Activated CD4-positive, alpha-beta T cell treated with anti-CD3 and anti-CD28 coated beads, Interleukin-2, amount 50 U/mL, for 1 hour (primary cell): ENCODE results near the gene A2ML1.
"Not testable (repeated sequence)": the region's sequence is repeated elsewhere in the genome, so short reads cannot be mapped to it uniquely, and the experiment has no call there.

ENCODE experiments used
- DNase-seq: peaks from one replicate; pipeline ENCODE4 v3.0.0-alpha.2; 2020

A2ML1 gene

GRCh38 chr12:8818526-8818925, 3.9 kb upstream of the A2ML1 start:
- no peak for DNase-seq

GRCh38 chr12:8819666-8819980, 2.8 kb upstream of the A2ML1 start:
- DNase-seq, result no peak

- DNase-seq, result not testable (repeated sequence)
Measured at GRCh38 chr12:8820676-8821407, 1.6 kb upstream of the A2ML1 start.

GRCh38 chr12:8821591-8821990, 830 bp upstream of the A2ML1 start:
- no peak for DNase-seq

GRCh38 chr12:8823565-8824300, 1.3 kb downstream of the A2ML1 start:
- DNase-seq, result no peak

DNA sequence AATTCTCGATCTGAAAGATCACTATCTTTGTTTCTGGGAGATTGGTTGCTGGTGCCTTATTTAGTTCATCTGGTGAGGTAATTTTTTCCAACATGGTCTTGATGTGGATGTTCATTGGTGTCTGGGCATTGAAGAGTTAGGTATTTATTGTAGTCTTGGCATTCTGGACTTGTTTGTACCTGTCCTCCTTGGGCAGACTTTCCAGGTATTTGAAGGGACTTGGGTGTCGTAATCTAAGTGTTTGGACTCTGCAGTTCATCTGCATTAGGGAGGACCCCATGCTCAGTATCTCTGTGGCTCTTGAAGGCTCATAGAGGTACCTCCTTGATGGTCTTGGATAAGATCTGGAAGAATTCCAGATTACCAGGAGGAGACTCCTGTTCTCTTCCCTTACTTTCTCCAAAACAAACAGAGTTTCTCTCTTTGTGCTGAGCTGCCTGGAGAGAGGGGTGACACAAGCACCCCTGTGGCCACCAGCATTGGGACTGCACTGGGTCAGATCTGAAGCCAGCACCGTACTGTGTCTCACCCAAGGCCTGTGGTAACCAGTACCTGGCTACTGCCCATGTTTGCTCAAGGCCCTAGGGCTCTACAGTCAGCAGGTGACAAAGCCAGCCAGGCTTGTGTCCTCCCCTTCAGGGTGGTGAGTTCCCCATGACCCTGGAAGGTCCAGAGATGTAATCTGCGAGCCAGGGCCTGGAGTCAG, 5.3 kb downstream of the A2ML1 start:
- DNase-seq, result no peak

- DNase-seq, result no peak
Measured at GRCh38 chr12:8828257-8829124, 6.1 kb downstream of the A2ML1 start.

- DNase-seq, result no peak
Measured at GRCh38 chr12:8829125-8829518, 6.7 kb downstream of the A2ML1 start.

DNA sequence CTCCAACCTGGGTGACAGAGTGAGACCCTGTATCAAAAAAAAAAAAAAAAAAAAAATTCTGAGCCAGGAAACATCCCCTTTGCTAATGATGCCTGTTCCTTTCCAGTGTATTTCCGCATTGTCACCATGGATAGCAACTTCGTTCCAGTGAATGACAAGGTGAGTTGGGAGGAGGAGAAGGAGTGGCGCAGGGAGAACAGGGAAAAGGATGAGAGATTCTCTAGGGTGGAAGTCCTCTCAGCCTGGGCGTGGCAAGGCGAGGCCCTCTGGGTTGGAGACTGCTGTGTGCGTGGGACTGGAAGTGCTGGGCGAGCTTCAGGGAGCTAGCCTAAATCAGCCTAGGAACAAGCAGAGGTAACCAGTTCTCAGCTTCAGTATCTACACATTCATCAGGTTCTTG, 7.2 kb downstream of the A2ML1 start:
- no peak for DNase-seq

DNA sequence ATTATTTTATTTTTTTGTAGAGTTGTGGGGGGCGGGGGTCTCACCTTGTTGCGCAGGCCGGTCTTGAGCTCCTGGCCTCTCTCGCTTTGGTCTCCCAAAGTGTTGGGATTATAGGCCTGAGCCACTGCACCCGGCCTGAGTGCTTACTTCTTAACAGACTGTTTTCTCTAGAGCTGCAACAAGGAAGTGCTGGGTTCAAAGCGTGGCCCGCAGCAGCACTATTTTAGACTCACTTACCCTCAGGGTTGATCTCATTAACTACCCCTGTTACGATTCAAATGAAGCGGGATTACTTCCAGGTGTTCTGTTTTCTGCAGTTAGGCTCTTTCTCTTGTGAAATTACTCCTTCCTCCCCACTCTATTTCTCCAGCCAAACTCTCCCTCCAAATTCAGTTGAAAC, 8.7 kb downstream of the A2ML1 start:
- DNase-seq, result no peak

GRCh38 chr12:8832500-8832899, 10.1 kb downstream of the A2ML1 start:
- no peak for DNase-seq

GRCh38 chr12:8834230-8834629, 11.8 kb downstream of the A2ML1 start:
- no peak for DNase-seq

- no peak for DNase-seq
Measured at GRCh38 chr12:8837291-8837690, 14.9 kb downstream of the A2ML1 start.

- DNase-seq, result no peak
Measured at GRCh38 chr12:8840321-8840720, 17.9 kb downstream of the A2ML1 start.

GRCh38 chr12:8840938-8841633, 18.7 kb downstream of the A2ML1 start:
- DNase-seq, result no peak

DNA sequence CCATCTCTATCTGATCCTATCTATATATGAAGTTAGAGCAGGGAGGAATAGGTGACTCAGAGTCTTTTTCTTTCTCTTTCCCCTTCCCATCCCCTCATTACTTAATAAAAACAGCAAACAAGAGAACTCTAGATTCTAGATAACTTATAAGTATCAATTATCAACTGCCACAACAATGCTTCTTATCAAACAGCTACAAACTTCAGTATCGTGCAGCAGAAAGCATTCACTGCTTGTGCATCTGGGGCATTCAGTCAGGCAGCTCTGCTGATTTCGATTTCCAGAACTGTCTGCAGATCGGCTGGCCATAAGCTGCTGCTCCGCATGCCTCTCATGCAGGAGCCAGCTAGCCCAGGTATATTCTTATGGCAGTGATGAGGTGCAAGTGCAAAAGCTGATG, 19.4 kb downstream of the A2ML1 start:
- DNase-seq, result no peak

GRCh38 chr12:8844665-8845064, 22.2 kb downstream of the A2ML1 start:
- DNase-seq, result no peak

DNA sequence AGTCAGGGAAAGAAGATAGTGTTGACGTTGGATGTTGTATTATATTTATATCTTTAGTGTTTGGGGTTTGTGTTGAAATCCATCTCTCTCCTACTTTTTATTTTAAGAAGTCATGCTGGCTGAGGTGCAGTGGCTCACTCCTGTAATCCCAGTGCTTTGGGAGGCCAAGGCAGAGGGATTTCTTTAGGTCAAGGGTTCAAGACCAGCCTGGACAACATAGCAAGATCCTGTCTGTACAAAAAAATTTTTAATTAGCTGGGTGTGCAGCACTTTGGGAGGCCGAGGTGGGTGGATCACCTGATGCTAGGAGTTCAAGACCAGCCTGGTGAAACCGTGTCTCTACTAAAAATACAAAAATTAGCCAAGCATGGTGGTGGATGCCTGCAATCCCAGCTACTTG, 23.9 kb downstream of the A2ML1 start:
- no peak for DNase-seq

GRCh38 chr12:8847435-8847834, 25.0 kb downstream of the A2ML1 start:
- no peak for DNase-seq

GRCh38 chr12:8849876-8850275, 27.5 kb downstream of the A2ML1 start:
- DNase-seq, result no peak

- no peak for DNase-seq
Measured at GRCh38 chr12:8852119-8852518, 29.7 kb downstream of the A2ML1 start.

DNA sequence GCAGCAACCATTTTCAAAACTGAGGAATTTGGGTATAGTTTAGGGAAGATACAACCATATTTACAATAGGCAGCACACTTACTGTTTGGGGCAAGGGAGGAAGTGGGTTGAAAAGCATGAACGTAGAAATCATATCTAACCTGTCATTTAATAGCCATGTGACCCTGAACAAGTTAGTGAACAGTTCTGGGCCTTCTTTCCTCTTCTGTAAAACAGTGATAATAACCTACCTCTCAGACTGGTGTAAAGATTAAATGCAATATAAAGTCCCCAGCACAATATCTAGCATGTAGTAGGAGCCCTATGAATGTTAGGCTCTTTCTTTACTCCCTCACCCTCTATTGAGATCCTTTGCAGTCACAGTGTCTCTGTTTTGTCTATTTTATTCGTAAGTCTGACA, 33.5 kb downstream of the A2ML1 start:
- no peak for DNase-seq

DNA sequence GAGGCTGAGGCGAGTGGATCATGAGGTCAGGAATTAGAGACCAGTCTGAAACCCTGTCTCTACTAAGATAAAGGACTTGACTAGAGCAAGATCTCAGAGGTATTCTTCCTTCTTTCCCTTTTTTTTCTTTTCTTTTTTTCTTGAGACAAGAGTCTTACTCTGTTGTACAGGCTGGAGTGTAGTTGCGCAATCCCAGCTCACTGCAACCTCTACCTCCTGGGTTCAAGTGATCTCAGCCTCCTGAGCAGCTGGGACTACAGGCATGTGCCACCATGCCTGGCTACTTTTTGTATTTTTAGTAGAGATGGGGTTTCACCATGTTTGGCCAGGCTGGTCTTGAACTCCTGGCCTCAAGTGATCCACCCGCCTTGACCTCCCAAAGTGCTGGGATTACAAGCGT, 37.0 kb downstream of the A2ML1 start:
- DNase-seq, result not testable (repeated sequence)
